GM23338 (cell line): ENCODE data around the gene COPB1. TPM values are rescaled to one million over a fixed set of nuclear protein-coding genes. Genes with fewer than 3 reads are reported as not detected.

Source experiments
- ATAC-seq: fragments of 200-7000 bp; cut with Tn5 transposase; 3 replicates; pipeline ENCODE4 v1.9.1; 2020
- DNase-seq: peaks from one replicate; pipeline ENCODE4 v3.0.0-alpha.2; 2015; ENCODE audit warnings: low spot score
- H2AFZ ChIP-seq: fragments of 200-600 bp; sonication (generic); 2 replicates; pipeline ENCODE4 v1.8.0; 2016; ENCODE audit warnings: antibody characterized with exemption, mild to moderate bottlenecking, moderate library complexity
- H3F3A ChIP-seq: fragments of 200-600 bp; sonication (generic); replicated peaks from 2 replicates; pipeline ENCODE4 v1.8.0; 2017; ENCODE audit warnings: antibody characterized with exemption, mixed run types, low read depth
- H3K27ac ChIP-seq: fragments of 200-600 bp; sonication (generic); 2 replicates; pipeline ENCODE4 v1.6.1; 2016; ENCODE audit warnings: low read depth
- H3K27me3 ChIP-seq: fragments of 200-600 bp; sonication (generic); 2 replicates; pipeline ENCODE4 v1.8.0; 2016; ENCODE audit warnings: mild to moderate bottlenecking, mixed run types, moderate library complexity; ENCODE audit not compliant: insufficient read depth
- H3K36me3 ChIP-seq: fragments of 200-600 bp; sonication (generic); 2 replicates; pipeline ENCODE4 v1.8.0; 2016; ENCODE audit warnings: mild to moderate bottlenecking; ENCODE audit not compliant: insufficient read depth
- H3K4me1 ChIP-seq: fragments of 200-600 bp; sonication (generic); 2 replicates; pipeline ENCODE4 v1.8.0; 2016; ENCODE audit warnings: mild to moderate bottlenecking, moderate library complexity; ENCODE audit not compliant: insufficient read depth
- H3K4me2 ChIP-seq: fragments of 200-600 bp; sonication (generic); 2 replicates; pipeline ENCODE4 v1.7.1; 2017; ENCODE audit warnings: mixed run types
- H3K4me3 ChIP-seq: fragments of 200-600 bp; sonication (generic); 2 replicates; pipeline ENCODE4 v1.6.1; 2016; ENCODE audit warnings: mixed run types
- H3K79me2 ChIP-seq: fragments of 200-600 bp; sonication (generic); replicated peaks from 2 replicates; pipeline ENCODE4 v1.8.0; 2017; ENCODE audit warnings: mild to moderate bottlenecking; ENCODE audit not compliant: insufficient read depth
- H3K9me2 ChIP-seq: fragments of 200-600 bp; sonication (generic); 2 replicates; pipeline ENCODE4 v1.8.0; 2017; ENCODE audit not compliant: insufficient read depth
- H4K20me1 ChIP-seq: fragments of 200-600 bp; sonication (generic); replicated peaks from 2 replicates; pipeline ENCODE4 v1.8.0; 2017; ENCODE audit warnings: mild to moderate bottlenecking; ENCODE audit not compliant: insufficient read depth
- H3K27ac Mint-ChIP-seq: 2 replicates; pipeline ENCODE4 v1.8.0; 2020; ENCODE audit warnings: inconsistent platforms, mild to moderate bottlenecking, moderate library complexity, mixed read lengths
- H3K27me3 Mint-ChIP-seq: 3 replicates; pipeline ENCODE4 v1.8.0; 2022; ENCODE audit warnings: low read depth, mild to moderate bottlenecking, moderate library complexity, mixed read lengths, inconsistent platforms; ENCODE audit not compliant: insufficient read depth, poor library complexity
- H3K36me3 Mint-ChIP-seq: 3 replicates; pipeline ENCODE4 v1.8.0; 2021; ENCODE audit warnings: low read depth, mild to moderate bottlenecking, inconsistent platforms, moderate library complexity, mixed read lengths
- H3K4me1 Mint-ChIP-seq: 3 replicates; pipeline ENCODE4 v1.8.0; 2020; ENCODE audit warnings: mild to moderate bottlenecking, inconsistent platforms, mixed read lengths
- H3K4me3 Mint-ChIP-seq: 3 replicates; pipeline ENCODE4 v1.8.0; 2021; ENCODE audit warnings: moderate library complexity, mild to moderate bottlenecking, inconsistent platforms, mixed read lengths
- H3K9me3 Mint-ChIP-seq: 3 replicates; pipeline ENCODE4 v1.8.0; 2020; ENCODE audit warnings: moderate library complexity, mild to moderate bottlenecking, inconsistent platforms, mixed read lengths
- CTCF ChIP-seq, 2 experiments: fragments of 200-600 bp in 1 of 2; sonication (generic) in 1 of 2; conservative IDR thresholded peaks; 2 replicates each; pipeline versions ENCODE4 v1.5.1 to v1.6.1; 2016 to 2017; ENCODE audit warnings: antibody characterized with exemption in 2 of 2, low read depth in 2 of 2, mild to moderate bottlenecking in 2 of 2, moderate library complexity in 1 of 2
- ETS1 ChIP-seq: IDR thresholded peaks from 2 replicates; pipeline ENCODE4 v1.6.1; 2016; ENCODE audit warnings: antibody characterized with exemption
- EZH2 ChIP-seq: fragments of 200-600 bp; sonication (generic); IDR thresholded peaks from one replicate; pipeline ENCODE4 v1.8.0; 2017; ENCODE audit warnings: antibody characterized with exemption, mild to moderate bottlenecking, low read depth; ENCODE audit not compliant: unreplicated experiment
- JUNB ChIP-seq: IDR thresholded peaks from one replicate; pipeline ENCODE4 v1.6.1; 2016; ENCODE audit warnings: antibody characterized with exemption; ENCODE audit not compliant: unreplicated experiment
- NANOG ChIP-seq: IDR thresholded peaks from 2 replicates; pipeline ENCODE4 v1.6.1; 2016; ENCODE audit warnings: antibody characterized with exemption, borderline replicate concordance
- POLR2AphosphoS5 ChIP-seq: IDR thresholded peaks from 2 replicates; pipeline ENCODE4 v1.6.1; 2016; ENCODE audit warnings: antibody characterized with exemption, low read depth
- STAT1 ChIP-seq: IDR thresholded peaks from one replicate; pipeline ENCODE4 v1.6.1; 2016; ENCODE audit warnings: antibody characterized with exemption; ENCODE audit not compliant: unreplicated experiment
- ZNF114 ChIP-seq: fragments of 250-450 bp; sonication (Bioruptor Pico); IDR thresholded peaks from 2 replicates; pipeline ENCODE4 v1.5.0; 2020; ENCODE audit warnings: mild to moderate bottlenecking, moderate library complexity
- ZNF331 ChIP-seq: fragments of 250-450 bp; sonication (Bioruptor Pico); IDR thresholded peaks from 2 replicates; pipeline ENCODE4 v1.5.0; 2020; ENCODE audit warnings: low read depth, mild to moderate bottlenecking, moderate library complexity
- ZNF462 ChIP-seq: fragments of 250-450 bp; sonication (Bioruptor Pico); IDR thresholded peaks from 2 replicates; pipeline ENCODE4 v1.5.0; 2020; ENCODE audit warnings: mild to moderate bottlenecking, moderate library complexity
- polyA plus RNA-seq: library from polyadenylated mRNA; unstranded; fragments of >200 nt; fragmentation: Nextera tagmentation; extraction: Ambion mirVana; gene quantifications from 2 replicates; pipeline ENCODE4 v1.2.1, GENCODE V29; 2016
- total RNA-seq: library from RNA; depleted of rRNA; stranded (reverse); fragments of >200 nt; shearing (Covaris generic); gene quantifications from 2 replicates; pipeline ENCODE4 v1.2.3, GENCODE V29; 2014

The COPB1 gene
- total and polyA plus RNA-seq, 2 experiments from 2014 or later = 42.3 to 104 TPM

GRCh38 chr11:14463623-14464022 is 36.0 kb downstream of the COPB1 start:
- TF ChIP-seq CTCF (conservative IDR thresholded peaks at IDR 0.05; ENCODE audit: low read depth in 2 of 2) (no peak), EZH2 (no peak), ZNF462 (CRISPR knock-in tag) (no peak), POLR2AphosphoS5 (no peak), NANOG (no peak), ZNF331 (no peak), ZNF114 (no peak), JUNB (no peak), STAT1 (no peak), ETS1 (no peak)
- no peak for DNase-seq
- Histone ChIP-seq H3K36me3 (peaks cover 57% of the 10 kb centered on the region), H3K27me3 (no peaks in the 10 kb centered on the region), H4K20me1 (no peaks in the 10 kb centered on the region; the same call in 1 of the 2 replicates), H3K27ac (no peak overlapping the region), H3K4me3 (no peak overlapping the region), H3K4me2 (no peak overlapping the region), H3K79me2 (no peaks in the 10 kb centered on the region), H3F3A (0 out of 2 replicates have a peak, but pooled peaks cover 5% of the 10 kb centered on the region), H3K9me2 (no peaks in the 10 kb centered on the region), H2AFZ (no peak overlapping the region), H3K4me1 (no peaks in the 10 kb centered on the region)
- Mint-ChIP-seq H3K27me3 (no peaks in the 10 kb centered on the region), H3K4me3 (no peak overlapping the region), H3K4me1 (no peaks in the 10 kb centered on the region), H3K9me3 (no peaks in the 10 kb centered on the region), H3K36me3 (peaks cover 41% of the 10 kb centered on the region), H3K27ac (no peak overlapping the region)
- no peak for ATAC-seq
